Pancreas (tissue), 10 donors: ENCODE data around the gene EVA1A. TPM values are rescaled to one million over a fixed set of nuclear protein-coding genes. Genes with fewer than 3 reads are reported as not detected.

ENCODE experiments used
- ATAC-seq, 4 donors: fragments of 200-7000 bp; cut with Tn5 transposase; one replicate each; pipeline versions ENCODE4 v1.8.0 to v1.9.1; 2020; ENCODE audit warnings: mild to moderate bottlenecking in 4 of 4, moderate library complexity in 4 of 4
- DNase-seq, 6 donors: peaks; one replicate each; pipeline ENCODE4 v3.0.0-alpha.2; 2020
- FAIRE-seq: peaks from 2 replicates; lab custom pipeline; 2012; peaks lifted over from hg19 to GRCh38; lab: Jason Lieb, UNC
- H3K27ac ChIP-seq, 4 donors: fragments of 200-600 bp; sonication (generic); 1 replicate in 3 of 4; 2 replicates in 1 of 4; pipeline versions ENCODE4 v1.5.0 to v1.8.0; 2020
- H3K27me3 ChIP-seq, 4 donors: fragments of 200-600 bp; one replicate each; pipeline ENCODE4 v1.8.0; 2021
- H3K36me3 ChIP-seq, 3 donors: fragments of 200-600 bp; sonication (generic) in 1 of 3; one replicate each; pipeline versions ENCODE4 v1.5.0 to v1.8.0; 2020 to 2021
- H3K4me1 ChIP-seq, 3 donors: fragments of 200-600 bp; one replicate each; pipeline ENCODE4 v1.8.0; 2021
- H3K4me3 ChIP-seq, 4 donors: fragments of 200-600 bp; sonication (generic) in 2 of 4; one replicate each; pipeline versions ENCODE4 v1.5.0 to v1.8.0; 2020 to 2021
- H3K9me3 ChIP-seq, 4 donors: fragments of 200-600 bp; one replicate each; pipeline ENCODE4 v1.8.0; 2021
- WGBS, 2 donors: extraction: QIAGEN DNeasy Blood & Tissue Kit; methylation state at CpG; one replicate each; pipeline ENCODE4 v1.1.7; 2013; 5-methylcytosine and 5-hydroxymethylcytosine counted together
- intact Hi-C, 3 donors: fragments of 100-400 bp; cut with DNase I; formaldehyde crosslinking; loops; one replicate each; pipeline versions ENCODE4 v1.11.1 to v1.14.2; 2022
- polyA plus RNA-seq, 2 donors: library from polyadenylated mRNA; stranded (reverse); fragments of 200-250 nt; gene quantifications; one replicate each; pipeline ENCODE4 v1.2.3, GENCODE V29; 2013
- total RNA-seq, 6 donors: library from RNA; stranded (reverse); fragmentation: NEBNext Ultra II Directional in 4 of 6; extraction: Animal tissue kit (Norgen Biotek cat#: 25700) in 4 of 6; gene quantifications; one replicate each; pipeline versions ENCODE4 v1.2.1 to v1.2.4, GENCODE V29; 2021 to 2023
- TF ChIP-seq, protein P1 (sequence below), 4 donors: fragments of 200-600 bp; sonication (generic) in 3 of 4; IDR thresholded peaks; one replicate each; pipeline versions ENCODE4 v1.5.0 to v1.8.0; 2021; ENCODE audit warnings: antibody characterized with exemption in 4 of 4
- donor health status: healthy with polysubstance abuse.
- donor health status: DM: no; HTN: no; CAD: no; lungs with moderate emphysema.
- donor health status: DM: no; HTN: no; CAD: no.
- donor health status: control.
- donor health status: control.
- donor health status: Bipolar disorder and iron deficiency.
- donor health status: DM: yes; HTN: yes; CAD: no.
- donor health status: DM: no; HTN: no; CAD: no.
- donor health status: DM: no; HTN: no; CAD: no.
- donor health status: DM: yes; HTN: yes; CAD: no.

The EVA1A gene
- total and polyA plus RNA-seq, 8 donors, result 16.1 to 36.8 (median 22.4) TPM

GRCh38 chr2:75552222-75552621 lies 8.5 kb downstream of the EVA1A start:
- FAIRE-seq, result no peak
- H3K4me1 ChIP-seq, result peaks cover 0 to 21% (median 4%) of the 10 kb centered on the region in 3 donors
- H3K36me3 ChIP-seq, result no peaks in the 10 kb centered on the region
- no peaks in the 10 kb centered on the region for H3K27me3 ChIP-seq
- H3K27ac ChIP-seq, result no peak overlapping the region
- 84 to 93% methylated on average over 1 of the region's 1 CpG for WGBS, 2 donors
- intact Hi-C loops, result no loop called here
- TF ChIP-seq, protein P1, sequence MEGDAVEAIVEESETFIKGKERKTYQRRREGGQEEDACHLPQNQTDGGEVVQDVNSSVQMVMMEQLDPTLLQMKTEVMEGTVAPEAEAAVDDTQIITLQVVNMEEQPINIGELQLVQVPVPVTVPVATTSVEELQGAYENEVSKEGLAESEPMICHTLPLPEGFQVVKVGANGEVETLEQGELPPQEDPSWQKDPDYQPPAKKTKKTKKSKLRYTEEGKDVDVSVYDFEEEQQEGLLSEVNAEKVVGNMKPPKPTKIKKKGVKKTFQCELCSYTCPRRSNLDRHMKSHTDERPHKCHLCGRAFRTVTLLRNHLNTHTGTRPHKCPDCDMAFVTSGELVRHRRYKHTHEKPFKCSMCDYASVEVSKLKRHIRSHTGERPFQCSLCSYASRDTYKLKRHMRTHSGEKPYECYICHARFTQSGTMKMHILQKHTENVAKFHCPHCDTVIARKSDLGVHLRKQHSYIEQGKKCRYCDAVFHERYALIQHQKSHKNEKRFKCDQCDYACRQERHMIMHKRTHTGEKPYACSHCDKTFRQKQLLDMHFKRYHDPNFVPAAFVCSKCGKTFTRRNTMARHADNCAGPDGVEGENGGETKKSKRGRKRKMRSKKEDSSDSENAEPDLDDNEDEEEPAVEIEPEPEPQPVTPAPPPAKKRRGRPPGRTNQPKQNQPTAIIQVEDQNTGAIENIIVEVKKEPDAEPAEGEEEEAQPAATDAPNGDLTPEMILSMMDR (IDR thresholded peaks at IDR 0.05), result no peak
- no peak overlapping the region for H3K4me3 ChIP-seq
- ATAC-seq, result no peak
- DNase-seq, result no peak
- no peaks in the 10 kb centered on the region for H3K9me3 ChIP-seq

GRCh38 chr2:75551434-75551833 lies 9.3 kb downstream of the EVA1A start:
- FAIRE-seq (no peak), ATAC-seq (no peak), DNase-seq (no peak)
- H3K9me3 ChIP-seq, result no peaks in the 10 kb centered on the region
- TF ChIP-seq, protein P1 (IDR thresholded peaks at IDR 0.05), result no peak
- intact Hi-C loops, result no loop called here
- H3K27me3 ChIP-seq, result no peaks in the 10 kb centered on the region
- no peak overlapping the region for H3K4me3 ChIP-seq
- no peak overlapping the region for H3K27ac ChIP-seq
- H3K36me3 ChIP-seq, result no peaks in the 10 kb centered on the region
- 88 to 94% methylated on average over 3 of the region's 3 CpGs for WGBS, 2 donors
- peaks cover 0 to 13% (median 0%) of the 10 kb centered on the region in 3 donors for H3K4me1 ChIP-seq

DNA sequence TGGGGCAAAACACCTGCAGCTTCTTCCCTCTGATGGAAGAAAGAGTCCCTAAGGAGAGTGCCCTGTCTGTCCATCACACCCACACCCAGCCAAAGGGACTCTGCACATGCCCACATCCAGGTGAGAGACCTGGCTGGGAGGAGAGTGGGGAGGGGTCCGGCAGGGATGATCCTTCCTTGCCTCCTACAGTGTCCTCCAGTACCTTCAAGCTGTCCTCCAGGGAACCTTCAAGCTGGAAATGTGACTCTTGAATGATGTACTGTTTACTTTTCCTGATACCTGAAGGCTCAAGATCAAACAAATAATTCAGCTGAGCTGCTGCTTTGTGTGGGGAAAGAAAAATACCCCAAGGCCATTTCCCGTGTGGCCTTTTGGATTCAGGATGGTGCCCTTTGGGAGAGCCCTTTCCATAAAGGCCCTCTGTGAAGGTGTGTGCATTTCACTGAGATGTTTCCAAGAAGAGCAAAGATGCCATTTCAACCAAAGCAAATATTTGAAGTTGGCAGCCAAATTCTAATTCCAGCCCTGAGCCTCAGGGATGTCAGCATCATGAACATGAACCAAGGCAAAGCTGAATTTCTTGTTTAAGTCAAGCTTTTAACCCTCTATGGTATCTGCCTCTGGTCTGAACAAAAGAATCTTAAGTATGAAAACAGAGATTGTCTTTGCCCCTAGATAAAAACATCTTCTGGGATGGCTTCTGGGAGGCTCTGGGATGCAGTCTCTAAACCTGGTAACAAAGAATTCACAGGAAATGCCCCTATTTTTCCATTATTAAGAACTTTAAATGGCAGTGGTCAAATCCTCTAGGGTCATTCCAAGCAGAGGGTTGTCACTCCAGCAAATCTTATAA lies 11.1 kb downstream of the EVA1A start:
- TF ChIP-seq, protein P1 (IDR thresholded peaks at IDR 0.05), result no peak
- ATAC-seq (peak in 2 of 4 donors; percentile 42 to 46), DNase-seq (no peak), FAIRE-seq (no peak)
- H3K9me3 ChIP-seq, result no peaks in the 10 kb centered on the region
- no peaks in the 10 kb centered on the region for H3K27me3 ChIP-seq
- H3K36me3 ChIP-seq, result no peaks in the 10 kb centered on the region
- WGBS, 2 donors, result 48 to 53% methylated on average over 2 of the region's 2 CpGs
- no peak overlapping the region for H3K4me3 ChIP-seq
- peaks cover 0 to 7% (median 0%) of the 10 kb centered on the region in 3 donors for H3K4me1 ChIP-seq
- intact Hi-C loops, result no loop called here
- H3K27ac ChIP-seq, result no peak overlapping the region

DNA sequence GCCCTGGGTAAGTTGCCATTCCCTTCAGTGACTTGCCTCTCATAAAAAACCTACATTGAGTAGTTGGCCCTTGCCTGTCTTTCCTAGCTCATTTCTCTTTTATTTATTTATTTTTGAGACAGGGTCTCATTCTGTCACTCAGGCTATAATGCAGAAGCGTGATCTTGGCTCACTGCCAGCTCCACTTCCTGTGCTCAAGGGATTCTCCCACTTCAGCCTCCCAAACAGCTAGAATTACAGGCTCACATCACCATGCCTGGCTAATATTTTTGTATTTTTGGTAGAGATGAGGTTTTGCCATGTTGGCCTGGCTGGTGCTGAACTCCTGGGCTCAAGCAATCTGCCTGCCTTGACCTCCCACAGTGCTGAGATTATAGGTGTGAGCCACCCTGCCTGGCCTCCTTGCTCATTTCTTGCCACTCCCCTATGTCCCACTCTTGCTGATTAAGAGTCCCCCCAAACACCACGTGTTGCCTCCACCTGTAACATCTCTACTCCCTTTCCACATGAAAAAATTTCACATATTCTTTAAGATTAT lies 12.6 kb downstream of the EVA1A start:
- no peak for FAIRE-seq
- no peak for DNase-seq
- WGBS, 2 donors, result 53 to 54% methylated on average over 2 of the region's 2 CpGs
- Histone ChIP-seq H3K4me3 (no peak overlapping the region), H3K36me3 (no peaks in the 10 kb centered on the region), H3K27ac (no peak overlapping the region), H3K4me1 (peaks cover 0 to 7% (median 0%) of the 10 kb centered on the region in 3 donors), H3K9me3 (no peaks in the 10 kb centered on the region), H3K27me3 (no peaks in the 10 kb centered on the region)
- ATAC-seq, result no peak
- intact Hi-C loops, result no loop called here
- TF ChIP-seq, protein P1 (IDR thresholded peaks at IDR 0.05), result no peak
